Tibial artery (tissue), 4 donors: ENCODE measurements around the gene MRAS.
A peak's percentile ranks its signal among the peaks of the same experiment; 100 is the strongest.
"Not testable (repeated sequence)": the region's sequence is repeated elsewhere in the genome, so short reads cannot be mapped to it uniquely, and the experiment has no call there.

Experiments used
- DNase-seq, 2 donors: peaks; one replicate each; pipeline ENCODE4 v3.0.0-alpha.2; 2019
- H3K27ac ChIP-seq, 2 donors: fragments of 200-600 bp; sonication (generic) in 1 of 2; 1 replicate in 1 of 2; 2 replicates in 1 of 2; pipeline ENCODE4 v1.5.1; 2018 to 2019; ENCODE audit warnings: mild to moderate bottlenecking in 1 of 2
- H3K27me3 ChIP-seq, 2 donors: fragments of 200-600 bp; sonication (generic) in 1 of 2; one replicate each; pipeline versions ENCODE4 v1.5.1 to v1.6.0; 2016 to 2019
- H3K36me3 ChIP-seq, 3 donors: fragments of 200-600 bp; sonication (generic) in 2 of 3; one replicate each; pipeline ENCODE4 v1.5.1; 2016 to 2019; ENCODE audit warnings: mild to moderate bottlenecking in 2 of 3
- H3K4me1 ChIP-seq, 4 donors: fragments of 200-600 bp; sonication (generic) in 2 of 4; 1 replicate in 3 of 4; 2 replicates in 1 of 4; pipeline ENCODE4 v1.5.1; 2016 to 2019
- H3K4me3 ChIP-seq, 2 donors: fragments of 200-600 bp; sonication (generic) in 1 of 2; 1 replicate in 1 of 2; 2 replicates in 1 of 2; pipeline ENCODE4 v1.5.1; 2018 to 2019; ENCODE audit warnings: mild to moderate bottlenecking in 2 of 2
- H3K9me3 ChIP-seq, 3 donors: fragments of 200-600 bp; sonication (generic) in 1 of 3; one replicate each; pipeline ENCODE4 v1.5.1; 2016 to 2019
- CTCF ChIP-seq, 2 experiments: fragments of 200-600 bp in 1 of 2; fragments of 450-650 bp in 1 of 2; IDR thresholded peaks; one replicate each; pipeline ENCODE4 v1.5.1; 2017 to 2019; ENCODE audit warnings: antibody characterized with exemption in 2 of 2, mild to moderate bottlenecking in 1 of 2, moderate library complexity in 1 of 2
- intact Hi-C: fragments of 100-400 bp; cut with DNase I; formaldehyde crosslinking; loops from one replicate; pipeline ENCODE4 v1.15.0; 2023; ENCODE audit warnings: low total_unique reads

Gene MRAS

GRCh38 chr3:138450181-138450580 lies 101.8 kb downstream of the MRAS start:
- DNase-seq = peak; percentile 1 to 7
- Histone ChIP-seq H3K9me3 (no peaks in the 10 kb centered on the region), H3K36me3 (no peaks in the 10 kb centered on the region), H3K4me1 (no peaks in the 10 kb centered on the region), H3K4me3 (no peak overlapping the region), H3K27ac (no peak overlapping the region), H3K27me3 (no peaks in the 10 kb centered on the region)
- no peak for TF ChIP-seq CTCF (IDR thresholded peaks at IDR 0.05)
- intact Hi-C loops = no loop called here

GRCh38 chr3:138450704-138451424 lies 102.5 kb downstream of the MRAS start:
- DNase-seq = peak; percentile 5 to 41
- intact Hi-C loops = no loop called here
- no peak overlapping the region for H3K4me3 ChIP-seq

GRCh38 chr3:138451595-138452162 lies 103.3 kb downstream of the MRAS start:
- no peak overlapping the region for H3K4me3 ChIP-seq
- H3K27me3 ChIP-seq = no peaks in the 10 kb centered on the region
- H3K36me3 ChIP-seq = no peaks in the 10 kb centered on the region
- intact Hi-C loops = no loop called here
- H3K9me3 ChIP-seq = no peaks in the 10 kb centered on the region
- no peak overlapping the region for H3K27ac ChIP-seq
- no peak for TF ChIP-seq CTCF (IDR thresholded peaks at IDR 0.05)
- DNase-seq = peak in 1 of 2 donors; percentile 55
- no peaks in the 10 kb centered on the region for H3K4me1 ChIP-seq

More at GRCh38 chr3:138450704-138451424, 102.5 kb downstream of the MRAS start:
- no peaks in the 10 kb centered on the region for H3K4me1 ChIP-seq
- H3K9me3 ChIP-seq = no peaks in the 10 kb centered on the region
- TF ChIP-seq CTCF (IDR thresholded peaks at IDR 0.05) = no peak
- H3K27ac ChIP-seq = no peak overlapping the region
- no peaks in the 10 kb centered on the region for H3K27me3 ChIP-seq
- no peaks in the 10 kb centered on the region for H3K36me3 ChIP-seq

GRCh38 chr3:138452436-138452835 lies 104.1 kb downstream of the MRAS start:
- no peaks in the 10 kb centered on the region for H3K36me3 ChIP-seq
- H3K4me1 ChIP-seq = no peaks in the 10 kb centered on the region
- H3K9me3 ChIP-seq = no peaks in the 10 kb centered on the region
- DNase-seq = peak in 1 of 2 donors; percentile 13
- TF ChIP-seq CTCF (IDR thresholded peaks at IDR 0.05) = no peak
- H3K4me3 ChIP-seq = no peak overlapping the region
- intact Hi-C loops = no loop called here
- no peaks in the 10 kb centered on the region for H3K27me3 ChIP-seq
- no peak overlapping the region for H3K27ac ChIP-seq

GRCh38 chr3:138453940-138454339 lies 105.6 kb downstream of the MRAS start:
- H3K4me1 ChIP-seq, intact Hi-C loops, H3K36me3 ChIP-seq, H3K27ac ChIP-seq, H3K4me3 ChIP-seq, H3K9me3 ChIP-seq, H3K27me3 ChIP-seq: not testable (repeated sequence)
- DNase-seq = peak in 1 of 2 donors; percentile 34
